Lower leg skin (tissue), 4 donors: ENCODE data around the gene ARHGAP28. TPM values are rescaled to one million over a fixed set of nuclear protein-coding genes. Genes with fewer than 3 reads are reported as not detected.
"Not testable (repeated sequence)": the region's sequence is repeated elsewhere in the genome, so short reads cannot be mapped to it uniquely, and the experiment has no call there.

Source experiments
- DNase-seq, 2 donors: peaks; one replicate each; pipeline ENCODE4 v3.0.0-alpha.2; 2019; ENCODE audit warnings: low spot score in 2 of 2
- H3K4me3 ChIP-seq: fragments of 200-600 bp; sonication (generic); 2 replicates; pipeline ENCODE4 v1.5.1; 2017; ENCODE audit warnings: mild to moderate bottlenecking, low read depth; ENCODE audit not compliant: poor library complexity, severe bottlenecking
- POLR2A ChIP-seq, 2 donors: fragments of 450-650 bp; IDR thresholded peaks; one replicate each; pipeline ENCODE4 v1.6.1; 2016 to 2017; ENCODE audit warnings: antibody characterized with exemption in 2 of 2, mild to moderate bottlenecking in 1 of 2, moderate library complexity in 1 of 2
- WGBS, 2 donors: methylation state at CpG; one replicate each; pipeline ENCODE4 v1.1.5; 2018; 5-methylcytosine and 5-hydroxymethylcytosine counted together
- intact Hi-C: fragments of 100-400 bp; cut with DNase I; formaldehyde crosslinking; loops from one replicate; pipeline ENCODE4 v1.15.0; 2023; ENCODE audit warnings: low total_unique reads
- total RNA-seq, 4 donors: library from RNA; depleted of rRNA; stranded (reverse); fragments of >200 nt; gene quantifications; one replicate each; pipeline ENCODE4 v1.1.0, GENCODE V29; 2016
- TF ChIP-seq, protein P1 (sequence below), 3 donors: fragments of 450-650 bp; IDR thresholded peaks; one replicate each; pipeline ENCODE4 v1.5.1; 2016; ENCODE audit warnings: antibody characterized with exemption in 3 of 3, mild to moderate bottlenecking in 3 of 3, moderate library complexity in 2 of 3

Gene ARHGAP28
- total RNA-seq, 4 donors from 2014 or later: 1.4 to 5.9 (median 2.8) TPM

DNA sequence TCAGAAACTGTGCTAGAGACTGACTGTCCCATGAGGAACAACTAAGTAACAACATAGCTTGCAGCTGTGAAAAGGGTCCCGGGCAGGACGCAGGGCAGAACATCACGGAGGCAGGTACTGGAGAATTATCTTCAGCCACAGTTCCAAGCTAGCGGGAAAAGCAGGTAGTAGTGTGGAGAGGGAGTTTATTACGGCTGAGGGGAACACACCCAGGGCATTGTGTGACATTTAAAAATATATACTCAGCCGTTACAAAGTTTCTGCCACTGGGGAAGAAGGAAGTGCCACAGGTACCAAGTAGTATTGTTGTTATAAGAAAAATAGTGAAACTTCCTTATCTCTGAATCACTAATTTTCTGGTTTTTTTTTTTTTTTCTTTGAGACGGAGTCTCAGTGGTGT lies 208.5 kb downstream of the ARHGAP28 start:
- no peak for DNase-seq
- WGBS, 2 donors: 47 to 54% methylated on average over 7 of the region's 7 CpGs
- TF ChIP-seq POLR2A (IDR thresholded peaks at IDR 0.05): no peak
- TF ChIP-seq, protein P1, sequence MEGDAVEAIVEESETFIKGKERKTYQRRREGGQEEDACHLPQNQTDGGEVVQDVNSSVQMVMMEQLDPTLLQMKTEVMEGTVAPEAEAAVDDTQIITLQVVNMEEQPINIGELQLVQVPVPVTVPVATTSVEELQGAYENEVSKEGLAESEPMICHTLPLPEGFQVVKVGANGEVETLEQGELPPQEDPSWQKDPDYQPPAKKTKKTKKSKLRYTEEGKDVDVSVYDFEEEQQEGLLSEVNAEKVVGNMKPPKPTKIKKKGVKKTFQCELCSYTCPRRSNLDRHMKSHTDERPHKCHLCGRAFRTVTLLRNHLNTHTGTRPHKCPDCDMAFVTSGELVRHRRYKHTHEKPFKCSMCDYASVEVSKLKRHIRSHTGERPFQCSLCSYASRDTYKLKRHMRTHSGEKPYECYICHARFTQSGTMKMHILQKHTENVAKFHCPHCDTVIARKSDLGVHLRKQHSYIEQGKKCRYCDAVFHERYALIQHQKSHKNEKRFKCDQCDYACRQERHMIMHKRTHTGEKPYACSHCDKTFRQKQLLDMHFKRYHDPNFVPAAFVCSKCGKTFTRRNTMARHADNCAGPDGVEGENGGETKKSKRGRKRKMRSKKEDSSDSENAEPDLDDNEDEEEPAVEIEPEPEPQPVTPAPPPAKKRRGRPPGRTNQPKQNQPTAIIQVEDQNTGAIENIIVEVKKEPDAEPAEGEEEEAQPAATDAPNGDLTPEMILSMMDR (IDR thresholded peaks at IDR 0.05): no peak
- intact Hi-C loops: no loop called here
- H3K4me3 ChIP-seq: no peak overlapping the region

DNA sequence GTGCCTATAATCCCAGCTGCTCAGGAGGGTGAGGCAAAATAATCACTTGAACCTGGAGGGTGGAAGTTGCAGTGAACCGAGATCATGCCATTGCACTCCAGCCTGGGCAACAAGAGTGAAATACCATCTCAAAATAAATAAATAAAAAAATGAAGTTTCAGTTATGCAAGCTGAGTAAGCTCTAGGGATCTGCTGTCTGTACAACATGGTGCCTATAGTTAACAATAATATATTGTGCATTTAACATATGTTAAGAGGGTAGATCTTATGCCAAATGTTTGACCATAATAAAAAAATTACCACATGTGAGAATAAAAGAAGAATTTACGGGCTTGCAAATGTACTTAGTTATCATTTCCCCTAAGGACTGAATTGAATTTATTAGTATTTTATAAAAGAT lies 208.9 kb downstream of the ARHGAP28 start:
- H3K4me3 ChIP-seq, intact Hi-C loops, DNase-seq: not testable (repeated sequence)
- WGBS, 2 donors: 58 to 66% methylated on average over 2 of the region's 2 CpGs

- intact Hi-C loops: no loop called here
- 31 to 57% methylated on average over 4 of the region's 4 CpGs for WGBS, 2 donors
- no peak for DNase-seq
- no peak for TF ChIP-seq POLR2A (IDR thresholded peaks at IDR 0.05)
- TF ChIP-seq, protein P1 (IDR thresholded peaks at IDR 0.05): no peak
- H3K4me3 ChIP-seq: no peak overlapping the region
Measured at GRCh38 chr18:6939972-6940371, 210.5 kb downstream of the ARHGAP28 start.

- intact Hi-C loops: no loop called here
- DNase-seq: no peak
- H3K4me3 ChIP-seq: no peak overlapping the region
- 82 to 88% methylated on average over 9 of the region's 9 CpGs for WGBS, 2 donors
- TF ChIP-seq POLR2A (IDR thresholded peaks at IDR 0.05): no peak
- TF ChIP-seq, protein P1 (IDR thresholded peaks at IDR 0.05): no peak
Measured at GRCh38 chr18:6940451-6940850, 210.9 kb downstream of the ARHGAP28 start.

GRCh38 chr18:6941996-6942395 lies 212.5 kb downstream of the ARHGAP28 start:
- WGBS, 2 donors: 68 to 73% methylated on average over 11 of the region's 11 CpGs
- no peak overlapping the region for H3K4me3 ChIP-seq
- DNase-seq: no peak
- TF ChIP-seq, protein P1 (IDR thresholded peaks at IDR 0.05): no peak
- intact Hi-C loops: no loop called here

DNA sequence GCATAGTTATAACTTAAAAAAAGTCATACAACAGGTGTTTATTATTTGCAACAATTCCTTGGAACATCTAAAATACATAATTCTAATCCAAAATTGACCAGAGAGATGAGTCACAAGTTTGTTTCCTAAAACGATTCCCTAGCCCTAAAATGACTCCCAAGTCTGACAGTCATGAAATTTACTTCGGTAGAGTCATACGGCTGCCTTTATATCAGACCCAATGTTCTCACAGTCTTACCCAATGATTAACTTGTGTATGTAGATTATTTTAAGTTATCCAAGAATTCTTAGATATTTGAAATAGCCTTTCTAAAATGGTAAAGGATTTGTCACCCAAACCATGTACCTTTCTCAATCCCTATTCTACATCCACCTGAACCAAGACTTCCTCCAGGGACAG lies 213.2 kb downstream of the ARHGAP28 start:
- 80 to 87% methylated on average over 3 of the region's 3 CpGs for WGBS, 2 donors
- DNase-seq: no peak
- no peak for TF ChIP-seq POLR2A (IDR thresholded peaks at IDR 0.05)
- no peak overlapping the region for H3K4me3 ChIP-seq
- intact Hi-C loops: no loop called here

- TF ChIP-seq POLR2A (IDR thresholded peaks at IDR 0.05): no peak
- TF ChIP-seq, protein P1 (IDR thresholded peaks at IDR 0.05): no peak
- WGBS, 2 donors: 89 to 95% methylated on average over 6 of the region's 6 CpGs
- H3K4me3 ChIP-seq: no peak overlapping the region
- no peak for DNase-seq
- intact Hi-C loops: no loop called here
Measured at GRCh38 chr18:6943143-6943542, 213.6 kb downstream of the ARHGAP28 start.
